NCI-H2227 (cell line): Measurements from ENCODE around the gene HTR7.
"Not testable (repeated sequence)": the region's sequence is repeated elsewhere in the genome, so short reads cannot be mapped to it uniquely, and the experiment has no call there.

Source experiments
- DNase-seq: peaks from one replicate; lab custom pipeline; 2025; ENCODE audit not compliant: unreplicated experiment; lab: John Stamatoyannopoulos, UW

Gene HTR7

GRCh38 chr10:90857635-90858460 is at the start of gene HTR7:
HTR7 (minus strand) TSS chr10:90858039; CDS start chr10:90857671, 368 bp downstream.
- peak; percentile 31 for DNase-seq

GRCh38 chr10:90906596-90906995 is 48.8 kb upstream of the HTR7 start:
- no peak for DNase-seq

GRCh38 chr10:90905925-90906324 is 48.1 kb upstream of the HTR7 start:
- no peak for DNase-seq

GRCh38 chr10:90896916-90897315 is 39.1 kb upstream of the HTR7 start:
- not testable (repeated sequence) for DNase-seq

GRCh38 chr10:90893190-90893589 is 35.4 kb upstream of the HTR7 start:
- DNase-seq: no peak

- no peak for DNase-seq
Measured at GRCh38 chr10:90890347-90890746, 32.5 kb upstream of the HTR7 start.

- DNase-seq: no peak
Measured at GRCh38 chr10:90889636-90890035, 31.8 kb upstream of the HTR7 start.

- DNase-seq: no peak
Measured at GRCh38 chr10:90888387-90888786, 30.5 kb upstream of the HTR7 start.

GRCh38 chr10:90887555-90887954 is 29.7 kb upstream of the HTR7 start:
- DNase-seq: no peak

- no peak for DNase-seq
Measured at GRCh38 chr10:90885176-90885575, 27.3 kb upstream of the HTR7 start.

- DNase-seq: no peak
Measured at GRCh38 chr10:90884431-90884830, 26.6 kb upstream of the HTR7 start.

GRCh38 chr10:90880059-90880719 is 22.4 kb upstream of the HTR7 start:
- DNase-seq: peak; percentile 34

GRCh38 chr10:90879062-90879461 is 21.2 kb upstream of the HTR7 start:
- DNase-seq: no peak

GRCh38 chr10:90872648-90873020 is 14.8 kb upstream of the HTR7 start:
- no peak for DNase-seq

- DNase-seq: peak; percentile 74
Measured at GRCh38 chr10:90871766-90872647, 14.2 kb upstream of the HTR7 start, which contains the start of gene RPP30. RPP30 (plus strand) TSS chr10:90871974; CDS start chr10:90871987, 13 bp downstream.

GRCh38 chr10:90871279-90871765 is 13.5 kb upstream of the HTR7 start:
- DNase-seq: peak; percentile 83

GRCh38 chr10:90866050-90866598 is 8.3 kb upstream of the HTR7 start:
- DNase-seq: no peak

- DNase-seq: peak; percentile 4
Measured at GRCh38 chr10:90865401-90865800, 7.6 kb upstream of the HTR7 start.

GRCh38 chr10:90862908-90863514 is 5.2 kb upstream of the HTR7 start:
- no peak for DNase-seq

- no peak for DNase-seq
Measured at GRCh38 chr10:90860790-90861189, 3.0 kb upstream of the HTR7 start.
